ENCODE results near the gene LDLRAD4.

Gene LDLRAD4

GRCh38 chr18:13628211-13628610 lies 409.7 kb downstream of the LDLRAD4 start:
- no peak for DNase-seq

- DNase-seq: no peak
Observed at GRCh38 chr18:13629841-13630715, 411.5 kb downstream of the LDLRAD4 start.

GRCh38 chr18:13630716-13631268 lies 412.2 kb downstream of the LDLRAD4 start:
- DNase-seq: no peak

- no peak for DNase-seq
Observed at GRCh38 chr18:13633700-13634099, 415.1 kb downstream of the LDLRAD4 start.

- no peak for DNase-seq
Observed at GRCh38 chr18:13635046-13635445, 416.5 kb downstream of the LDLRAD4 start.

GRCh38 chr18:13638719-13639595 lies 420.4 kb downstream of the LDLRAD4 start:
- no peak for DNase-seq

- no peak for DNase-seq
Observed at GRCh38 chr18:13640266-13640860, 421.8 kb downstream of the LDLRAD4 start.

- no peak for DNase-seq
Observed at GRCh38 chr18:13641551-13642439, 423.2 kb downstream of the LDLRAD4 start.

GRCh38 chr18:13642440-13642827 lies 423.9 kb downstream of the LDLRAD4 start:
- no peak for DNase-seq

- no peak for DNase-seq
Observed at GRCh38 chr18:13643261-13643751, 424.7 kb downstream of the LDLRAD4 start.

GRCh38 chr18:13645093-13645492 lies 426.5 kb downstream of the LDLRAD4 start:
- DNase-seq: no peak

- DNase-seq: no peak
Observed at GRCh38 chr18:13646633-13647032, 428.1 kb downstream of the LDLRAD4 start.

GRCh38 chr18:13647761-13648160 lies 429.2 kb downstream of the LDLRAD4 start:
- no peak for DNase-seq

- no peak for DNase-seq
Observed at GRCh38 chr18:13649397-13650390, 431.1 kb downstream of the LDLRAD4 start.

GRCh38 chr18:13653746-13654433 lies 435.3 kb downstream of the LDLRAD4 start:
- no peak for DNase-seq

GRCh38 chr18:13657974-13658373 lies 439.4 kb downstream of the LDLRAD4 start:
- no peak for DNase-seq

GRCh38 chr18:13658436-13659204 lies 440.1 kb downstream of the LDLRAD4 start:
- no peak for DNase-seq

- no peak for DNase-seq
Observed at GRCh38 chr18:13660510-13660909, 441.9 kb downstream of the LDLRAD4 start.

Data from cortex of kidney (tissue), 1 donor.